CD4-positive, CD25-positive, alpha-beta regulatory T cell (primary cell): ENCODE measurements around the gene NDC1. TPM values are rescaled to one million over a fixed set of nuclear protein-coding genes. Genes with fewer than 3 reads are reported as not detected.

Experiments used
- ATAC-seq, 2 donors: fragments of 150-1000 bp; cut with Tn5 transposase; one replicate each; pipeline ENCODE4 v1.10.0; 2021; ENCODE audit warnings: low read depth in 2 of 2, moderate number of reproducible peaks in 2 of 2, moderate library complexity in 1 of 2
- DNase-seq, 3 donors: peaks; one replicate each; pipeline versions ENCODE4 v3.0.0 to v3.0.0-alpha.2; 2012 to 2022; ENCODE audit warnings: mixed read lengths in 1 of 3
- H3K27ac ChIP-seq: one replicate; pipeline ENCODE4 v1.7.0; 2013; ENCODE audit warnings: mild to moderate bottlenecking, low read length; ENCODE audit not compliant: insufficient read depth, poor library complexity, severe bottlenecking
- H3K27me3 ChIP-seq: one replicate; pipeline ENCODE4 v1.7.0; 2013; ENCODE audit warnings: low read length; ENCODE audit not compliant: control insufficient read depth, insufficient read depth
- H3K36me3 ChIP-seq: one replicate; pipeline ENCODE4 v1.7.0; 2013; ENCODE audit warnings: mild to moderate bottlenecking, low read length, moderate library complexity; ENCODE audit not compliant: control insufficient read depth, insufficient read depth
- H3K4me1 ChIP-seq: 2 replicates; pipeline ENCODE4 v1.7.0; 2013; ENCODE audit warnings: mild to moderate bottlenecking, low read length; ENCODE audit not compliant: insufficient read depth, control insufficient read depth, poor library complexity, severe bottlenecking
- H3K4me3 ChIP-seq: one replicate; pipeline ENCODE4 v1.7.0; 2013; ENCODE audit warnings: low read depth, mild to moderate bottlenecking, low read length, moderate library complexity
- H3K9me3 ChIP-seq, 2 experiments: 1 replicate in 1 of 2; 2 replicates in 1 of 2; pipeline ENCODE4 v1.7.0; 2013; ENCODE audit warnings: low read length in 2 of 2, mild to moderate bottlenecking in 1 of 2, moderate library complexity in 1 of 2; ENCODE audit not compliant: control insufficient read depth in 2 of 2
- H3K27ac Mint-ChIP-seq, 3 donors: one replicate each; pipeline ENCODE4 v1.8.0; 2020 to 2022; ENCODE audit warnings: mild to moderate bottlenecking in 3 of 3, mixed read lengths in 3 of 3, moderate library complexity in 2 of 3
- H3K27me3 Mint-ChIP-seq: one replicate; pipeline ENCODE4 v1.8.0; 2022; ENCODE audit warnings: mild to moderate bottlenecking, mixed read lengths
- H3K36me3 Mint-ChIP-seq: one replicate; pipeline ENCODE4 v1.8.0; 2020; ENCODE audit warnings: mixed read lengths
- H3K4me1 Mint-ChIP-seq, 4 donors: one replicate each; pipeline ENCODE4 v1.8.0; 2020 to 2022; ENCODE audit warnings: mixed read lengths in 4 of 4, mild to moderate bottlenecking in 1 of 4
- H3K4me3 Mint-ChIP-seq, 4 donors: one replicate each; pipeline ENCODE4 v1.8.0; 2020 to 2022; ENCODE audit warnings: mild to moderate bottlenecking in 4 of 4, mixed read lengths in 4 of 4, moderate library complexity in 3 of 4
- H3K9me3 Mint-ChIP-seq, 7 donors: one replicate each; pipeline ENCODE4 v1.8.0; 2020 to 2022; ENCODE audit warnings: mixed read lengths in 7 of 7, mild to moderate bottlenecking in 3 of 7, moderate library complexity in 2 of 7
- polyA plus RNA-seq, 4 donors: library from polyadenylated mRNA; unstranded; fragments of 300-500 nt; fragmentation: Illumina TruSeq; gene quantifications; one replicate each; pipeline ENCODE4 v1.2.3, GENCODE V29; 2021
- total RNA-seq: library from RNA; stranded (reverse); gene quantifications from one replicate; pipeline ENCODE4 v1.2.3, GENCODE V29; 2022

The NDC1 gene
- total and polyA plus RNA-seq, 5 donors from 2014 or later: 3.3 to 6.4 (median 4.8) TPM

DNA sequence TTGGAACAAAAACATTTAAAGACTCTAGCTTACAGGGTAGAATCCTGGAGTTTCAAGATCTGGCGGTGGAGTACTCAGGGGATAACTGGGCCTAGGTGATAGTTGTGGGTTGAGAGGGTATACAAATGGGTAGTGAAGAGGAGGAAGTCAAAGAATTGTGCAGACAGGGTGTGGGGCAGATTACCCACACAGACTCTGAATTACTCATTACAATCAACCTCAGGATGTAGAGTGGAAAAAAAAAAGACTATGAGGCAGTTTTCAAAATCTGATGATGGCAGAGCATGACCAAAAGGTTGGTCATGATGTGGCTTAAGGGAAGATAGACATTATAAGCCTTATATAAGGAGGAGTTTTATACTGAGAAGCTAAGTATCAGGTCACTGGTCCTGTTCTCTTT, 55.0 kb downstream of the NDC1 start:
- Mint-ChIP-seq H3K9me3 (no peaks in the 10 kb centered on the region), H3K4me1 (peaks cover 0 to 3% (median 0%) of the 10 kb centered on the region in 4 donors), H3K4me3 (no peak overlapping the region), H3K36me3 (peaks cover 57% of the 10 kb centered on the region), H3K27me3 (no peaks in the 10 kb centered on the region), H3K27ac (peak overlapping the region in 1 of 3 donors; percentile 67)
- ATAC-seq (no peak), DNase-seq (peak in 1 of 3 donors; percentile 52)
- H3K4me3 ChIP-seq: no peak overlapping the region
- H3K27ac ChIP-seq: no peak overlapping the region
- H3K9me3 ChIP-seq: no peaks in the 10 kb centered on the region
- peaks cover 26% of the 10 kb centered on the region for H3K36me3 ChIP-seq
- H3K27me3 ChIP-seq: no peaks in the 10 kb centered on the region
- no peaks in the 10 kb centered on the region for H3K4me1 ChIP-seq

DNA sequence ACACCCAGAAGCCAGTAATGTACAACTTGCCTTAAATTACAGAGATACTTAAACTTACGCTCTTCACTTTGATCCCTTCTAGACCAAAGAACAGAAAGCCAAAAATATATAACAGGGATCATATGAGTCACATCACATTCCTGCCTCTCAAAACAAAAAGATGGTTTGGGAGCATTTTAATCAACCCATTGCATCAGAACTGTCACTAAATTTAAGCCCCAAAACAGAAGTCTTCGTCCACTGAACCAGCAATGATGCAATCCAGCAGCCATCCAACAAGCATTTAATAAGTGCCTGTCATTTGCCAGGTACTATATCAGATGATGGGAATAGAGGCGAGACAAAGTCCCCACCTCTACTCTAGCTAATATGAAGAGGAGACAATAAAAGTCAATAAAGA, 56.4 kb downstream of the NDC1 start:
- H3K36me3 Mint-ChIP-seq: peaks cover 61% of the 10 kb centered on the region
- no peaks in the 10 kb centered on the region for H3K27me3 Mint-ChIP-seq
- H3K27ac Mint-ChIP-seq: peak overlapping the region in 1 of 3 donors; percentile 15
- peaks cover 0 to 3% (median 1%) of the 10 kb centered on the region in 4 donors for H3K4me1 Mint-ChIP-seq
- Histone ChIP-seq H3K36me3 (peaks cover 31% of the 10 kb centered on the region), H3K4me3 (no peak overlapping the region), H3K4me1 (no peaks in the 10 kb centered on the region), H3K27me3 (no peaks in the 10 kb centered on the region), H3K27ac (no peak overlapping the region), H3K9me3 (no peaks in the 10 kb centered on the region)
- DNase-seq: no peak
- H3K4me3 Mint-ChIP-seq: no peak overlapping the region
- ATAC-seq: no peak
- H3K9me3 Mint-ChIP-seq: no peaks in the 10 kb centered on the region

DNA sequence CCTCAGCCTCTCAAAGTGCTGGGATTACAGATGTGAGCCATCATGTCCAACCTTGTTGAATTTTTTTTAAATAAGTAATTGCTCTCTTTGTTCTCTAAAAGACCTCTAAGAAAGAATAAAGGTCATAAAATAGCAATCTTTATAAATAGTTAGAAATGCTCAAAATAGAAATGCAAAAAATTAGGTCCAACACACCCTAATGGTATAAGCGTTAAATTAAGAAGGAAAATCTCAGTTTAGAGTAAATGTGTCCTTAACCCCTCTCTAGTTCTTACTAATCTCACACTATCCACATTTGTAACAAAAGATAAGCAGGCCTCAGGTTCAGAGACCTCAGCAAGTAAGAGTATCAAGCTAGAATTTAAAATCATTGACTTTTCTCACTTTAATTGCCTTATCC, 60.8 kb downstream of the NDC1 start:
- Histone ChIP-seq H3K4me3 (no peak overlapping the region), H3K27ac (no peak overlapping the region), H3K36me3 (peaks cover 9% of the 10 kb centered on the region), H3K4me1 (no peaks in the 10 kb centered on the region), H3K27me3 (no peaks in the 10 kb centered on the region), H3K9me3 (no peaks in the 10 kb centered on the region)
- Mint-ChIP-seq H3K4me3 (no peak overlapping the region), H3K36me3 (peaks cover 38% of the 10 kb centered on the region), H3K27ac (no peak overlapping the region), H3K9me3 (no peaks in the 10 kb centered on the region), H3K4me1 (peaks cover 0 to 2% (median 0%) of the 10 kb centered on the region in 4 donors), H3K27me3 (no peaks in the 10 kb centered on the region)
- no peak for ATAC-seq
- DNase-seq: no peak

DNA sequence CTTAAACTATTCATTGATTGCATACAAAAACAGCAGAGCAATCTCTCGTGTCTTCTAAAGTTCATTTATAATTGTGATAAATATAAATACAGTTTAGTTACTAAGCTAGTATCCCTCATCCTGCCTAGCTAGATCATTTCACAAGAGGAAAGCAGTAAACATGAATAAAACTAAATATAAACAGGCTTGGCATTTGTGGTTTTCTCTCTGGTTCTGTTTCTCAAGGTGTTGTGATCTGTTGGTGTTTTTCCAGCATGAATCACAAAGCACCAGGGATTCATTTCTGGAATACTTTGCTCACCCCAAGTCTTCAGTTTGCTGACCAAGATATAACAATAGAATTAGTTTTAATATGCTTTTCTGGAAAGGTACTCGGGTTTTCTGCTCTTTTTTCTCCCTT, 66.4 kb downstream of the NDC1 start:
- Histone ChIP-seq H3K4me1 (peaks cover 4% of the 10 kb centered on the region), H3K4me3 (no peak overlapping the region), H3K27ac (no peak overlapping the region), H3K36me3 (peaks cover 22% of the 10 kb centered on the region), H3K9me3 (no peaks in the 10 kb centered on the region), H3K27me3 (no peaks in the 10 kb centered on the region)
- H3K4me1 Mint-ChIP-seq: peaks cover 0 to 19% (median 6%) of the 10 kb centered on the region in 4 donors
- peaks cover 34% of the 10 kb centered on the region for H3K36me3 Mint-ChIP-seq
- DNase-seq (no peak), ATAC-seq (no peak)
- no peak overlapping the region for H3K4me3 Mint-ChIP-seq
- no peaks in the 10 kb centered on the region for H3K9me3 Mint-ChIP-seq
- no peak overlapping the region for H3K27ac Mint-ChIP-seq
- H3K27me3 Mint-ChIP-seq: no peaks in the 10 kb centered on the region

DNA sequence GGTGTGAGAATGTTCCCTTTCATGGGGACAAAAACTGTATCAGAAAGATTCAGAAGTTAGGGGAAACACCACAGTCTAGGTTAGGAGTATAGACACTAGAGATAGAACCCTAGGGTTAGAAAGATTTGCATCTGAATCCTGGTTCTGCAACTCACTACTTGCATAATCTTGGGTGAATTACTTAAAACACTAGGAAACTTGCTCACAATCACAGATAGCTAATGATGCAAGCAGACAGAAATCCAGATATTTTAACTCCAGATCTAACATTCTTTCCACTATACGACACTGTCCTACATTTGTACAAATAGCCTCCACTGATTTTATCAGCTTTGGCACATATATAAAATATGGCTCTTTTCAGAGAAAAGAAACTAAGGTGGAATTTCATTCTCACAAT, 68.3 kb downstream of the NDC1 start:
- DNase-seq: no peak
- Histone ChIP-seq H3K36me3 (peaks cover 22% of the 10 kb centered on the region), H3K4me1 (peaks cover 6% of the 10 kb centered on the region), H3K9me3 (no peaks in the 10 kb centered on the region), H3K27me3 (no peaks in the 10 kb centered on the region), H3K4me3 (no peak overlapping the region), H3K27ac (no peak overlapping the region)
- H3K36me3 Mint-ChIP-seq: peaks cover 37% of the 10 kb centered on the region
- H3K4me3 Mint-ChIP-seq: no peak overlapping the region
- no peaks in the 10 kb centered on the region for H3K27me3 Mint-ChIP-seq
- no peak overlapping the region for H3K27ac Mint-ChIP-seq
- no peaks in the 10 kb centered on the region for H3K9me3 Mint-ChIP-seq
- H3K4me1 Mint-ChIP-seq: peaks cover 0 to 34% (median 17%) of the 10 kb centered on the region in 4 donors
- ATAC-seq: no peak

DNA sequence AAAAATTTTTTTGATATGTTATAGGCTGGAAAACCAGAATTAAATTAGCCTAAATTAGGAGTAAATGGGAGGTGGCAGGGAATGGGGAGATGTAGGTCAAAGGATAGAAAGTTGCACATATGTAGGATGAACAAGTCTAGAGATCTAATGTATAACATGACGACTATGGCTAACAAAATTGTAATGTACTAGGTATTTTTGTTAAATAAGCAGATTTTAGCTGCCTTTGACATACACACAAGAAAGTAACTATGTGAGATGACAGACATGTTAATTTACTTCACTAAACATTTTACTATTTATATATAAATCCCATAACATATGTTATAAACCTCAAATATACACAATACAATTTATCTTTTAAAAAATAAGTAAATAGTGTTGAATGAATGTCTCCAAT, 68.9 kb downstream of the NDC1 start:
- peaks cover 0 to 34% (median 17%) of the 10 kb centered on the region in 4 donors for H3K4me1 Mint-ChIP-seq
- Histone ChIP-seq H3K9me3 (no peaks in the 10 kb centered on the region), H3K36me3 (peaks cover 24% of the 10 kb centered on the region), H3K27me3 (no peaks in the 10 kb centered on the region), H3K4me3 (no peak overlapping the region), H3K4me1 (peaks cover 6% of the 10 kb centered on the region), H3K27ac (no peak overlapping the region)
- no peak overlapping the region for H3K4me3 Mint-ChIP-seq
- H3K27ac Mint-ChIP-seq: no peak overlapping the region
- no peaks in the 10 kb centered on the region for H3K9me3 Mint-ChIP-seq
- ATAC-seq: no peak
- DNase-seq: no peak
- no peaks in the 10 kb centered on the region for H3K27me3 Mint-ChIP-seq
- peaks cover 38% of the 10 kb centered on the region for H3K36me3 Mint-ChIP-seq

DNA sequence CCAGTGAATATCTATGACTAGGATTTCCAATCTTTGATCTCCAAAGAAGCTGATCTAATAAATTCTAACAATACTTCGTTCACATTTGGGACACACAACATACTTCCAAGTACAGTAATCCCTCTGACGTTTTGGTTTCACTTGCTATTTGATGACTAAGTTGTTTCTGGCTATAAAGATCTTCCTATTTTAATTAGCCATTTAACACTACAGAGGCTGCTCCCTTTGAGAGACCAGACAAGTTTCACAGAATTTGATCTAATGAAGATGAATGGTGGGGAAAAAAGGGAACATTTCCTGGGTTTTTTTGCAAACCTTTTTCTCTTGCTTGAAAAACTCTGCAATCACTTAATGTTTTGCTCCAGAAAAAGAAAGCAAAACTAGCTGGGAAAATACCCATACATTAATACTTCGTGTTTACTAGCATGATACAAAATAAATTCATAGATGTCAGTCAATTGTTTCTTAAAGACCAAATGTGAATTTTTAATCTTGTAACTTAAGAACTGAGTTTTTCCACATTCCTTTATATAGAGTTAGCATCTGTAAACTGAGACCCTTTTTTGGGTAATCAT, 71.2 kb downstream of the NDC1 start:
- peak in 1 of 3 donors; percentile 37 for DNase-seq
- peak overlapping the region; percentile 34 for H3K27ac ChIP-seq
- H3K4me3 Mint-ChIP-seq: peak overlapping the region in 2 of 4 donors; percentile 45 to 63
- no peak for ATAC-seq
- peaks cover 0 to 34% (median 17%) of the 10 kb centered on the region in 4 donors for H3K4me1 Mint-ChIP-seq
- peaks cover 0 to 5% (median 0%) of the 10 kb centered on the region in 7 donors for H3K9me3 Mint-ChIP-seq
- peaks cover 19% of the 10 kb centered on the region for H3K36me3 ChIP-seq
- no peaks in the 10 kb centered on the region for H3K27me3 Mint-ChIP-seq
- H3K27ac Mint-ChIP-seq: peak overlapping the region in 2 of 3 donors; percentile 3 to 73
- no peaks in the 10 kb centered on the region for H3K27me3 ChIP-seq
- peaks cover 6% of the 10 kb centered on the region for H3K4me1 ChIP-seq
- peaks cover 49% of the 10 kb centered on the region for H3K36me3 Mint-ChIP-seq
- peak overlapping the region; percentile 54 for H3K4me3 ChIP-seq
- H3K9me3 ChIP-seq: no peaks in the 10 kb centered on the region

DNA sequence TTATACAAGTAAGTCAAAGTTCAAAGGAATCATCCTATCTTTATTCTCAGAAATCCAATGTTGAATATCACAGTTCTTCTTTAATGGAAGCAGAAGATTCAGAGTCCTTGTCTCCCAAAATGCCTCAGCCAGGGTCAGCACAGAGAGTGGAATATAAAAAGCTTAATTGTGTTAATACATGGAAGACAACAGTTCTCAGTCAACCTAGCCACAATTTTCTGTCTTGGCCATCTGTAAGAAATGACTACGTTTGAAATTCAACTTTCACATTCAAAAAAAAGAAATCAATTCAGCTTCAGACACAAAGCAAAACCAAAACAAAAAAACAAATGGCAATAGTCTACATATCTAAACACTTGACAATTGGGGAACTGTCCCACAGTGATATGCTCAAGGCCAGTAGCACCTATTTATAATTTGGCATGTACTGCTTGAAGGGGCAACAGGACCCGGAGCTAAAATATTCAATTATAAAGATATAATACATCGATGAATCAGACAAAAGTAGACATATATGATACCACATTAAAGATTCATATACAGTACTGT, 71.8 kb downstream of the NDC1 start:
- DNase-seq (peak in 1 of 3 donors; percentile 28), ATAC-seq (no peak)
- peak overlapping the region in 2 of 3 donors; percentile 21 to 73 for H3K27ac Mint-ChIP-seq
- Histone ChIP-seq H3K4me1 (peaks cover 6% of the 10 kb centered on the region), H3K36me3 (peaks cover 17% of the 10 kb centered on the region), H3K27ac (peak overlapping the region; percentile 34), H3K27me3 (no peaks in the 10 kb centered on the region), H3K9me3 (no peaks in the 10 kb centered on the region), H3K4me3 (peak overlapping the region; percentile 54)
- H3K9me3 Mint-ChIP-seq: peaks cover 0 to 8% (median 0%) of the 10 kb centered on the region in 7 donors
- H3K4me3 Mint-ChIP-seq: peak overlapping the region in 2 of 4 donors; percentile 48 to 63
- H3K27me3 Mint-ChIP-seq: no peaks in the 10 kb centered on the region
- H3K4me1 Mint-ChIP-seq: peaks cover 0 to 34% (median 17%) of the 10 kb centered on the region in 4 donors
- H3K36me3 Mint-ChIP-seq: peaks cover 49% of the 10 kb centered on the region
